TTC549 (cell line): ENCODE results near the gene MSI1.

Experiments
- FAIRE-seq: peaks from 2 replicates; lab custom pipeline; 2012; peaks lifted over from hg19 to GRCh38; lab: Jason Lieb, UNC

The MSI1 gene

DNA sequence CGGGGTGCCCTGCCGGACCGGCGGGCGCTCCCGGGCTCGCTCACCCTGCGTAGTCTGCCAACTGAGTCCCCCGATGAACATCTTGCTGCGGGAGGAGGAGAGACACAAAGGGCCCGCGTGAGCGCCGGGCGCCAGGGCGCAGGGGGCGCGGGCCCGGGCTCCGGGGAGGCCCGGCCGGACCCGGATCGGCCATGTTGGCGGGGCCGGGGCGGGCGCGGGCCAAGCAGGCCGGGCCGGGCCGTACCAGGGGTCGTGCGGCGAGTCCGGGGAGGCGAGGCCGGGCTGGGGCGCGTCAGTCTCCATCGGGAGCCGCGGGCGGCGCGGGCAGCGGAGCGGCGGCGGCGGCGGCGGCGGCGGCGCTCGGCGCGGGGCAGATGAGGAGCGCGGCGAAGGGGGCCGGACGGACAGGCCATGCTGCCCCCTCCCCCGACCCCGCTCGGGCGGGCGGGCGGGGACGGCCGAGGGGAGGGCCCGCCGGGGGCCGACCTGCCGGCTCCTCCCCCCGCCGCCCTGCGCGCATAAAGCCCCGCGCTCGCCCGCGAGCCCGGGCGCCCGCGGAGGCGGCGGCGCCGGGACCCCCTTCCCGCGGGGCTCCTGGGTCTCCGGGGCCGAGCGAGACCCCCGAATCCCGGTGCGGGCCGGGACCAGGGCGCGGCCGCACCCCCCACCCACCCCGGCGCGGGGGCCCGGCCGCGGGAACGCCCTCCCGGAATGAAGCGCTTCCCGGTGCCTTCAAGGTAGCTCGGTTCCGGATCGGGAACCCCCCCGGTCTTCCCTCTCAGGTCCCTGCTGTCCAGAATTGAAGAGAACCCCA is at the start of gene MSI1:
Gene MSI1 (minus strand): TSS at position 376 of the 814 bp plus-strand sequence. CDS start 73 bp downstream, at position 303.
- FAIRE-seq: no peak

DNA sequence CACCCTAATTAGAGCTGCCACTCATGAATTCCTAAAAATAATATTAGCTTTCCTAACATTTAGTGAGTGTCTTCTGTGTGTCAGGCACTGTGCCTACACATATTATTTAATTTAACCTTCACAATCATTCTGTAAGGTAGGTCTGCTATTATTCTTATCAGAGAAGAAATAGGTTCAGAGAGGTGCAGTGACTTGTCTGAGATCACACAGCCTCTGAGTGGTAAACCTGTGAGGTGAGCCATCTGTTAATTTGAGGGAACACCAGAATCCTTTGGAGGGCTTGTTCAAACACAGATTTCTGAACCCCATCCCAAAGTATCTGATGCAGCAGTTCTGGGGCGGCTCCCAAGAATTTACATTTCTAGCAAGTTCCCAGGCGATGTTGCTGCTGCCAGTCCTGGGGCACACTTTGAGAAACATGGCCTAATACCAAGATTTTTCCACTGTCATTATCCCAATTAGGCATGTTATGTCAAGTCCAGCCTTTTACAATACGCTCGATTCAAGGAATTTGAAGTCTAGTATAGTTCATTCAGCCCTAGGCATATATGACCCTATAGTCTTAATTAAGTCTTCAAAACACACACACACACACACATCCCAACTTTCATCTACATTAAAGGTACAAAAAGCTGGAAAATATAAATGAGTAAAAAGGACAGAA is 49.1 kb upstream of the MSI1 start:
- FAIRE-seq: no peak

DNA sequence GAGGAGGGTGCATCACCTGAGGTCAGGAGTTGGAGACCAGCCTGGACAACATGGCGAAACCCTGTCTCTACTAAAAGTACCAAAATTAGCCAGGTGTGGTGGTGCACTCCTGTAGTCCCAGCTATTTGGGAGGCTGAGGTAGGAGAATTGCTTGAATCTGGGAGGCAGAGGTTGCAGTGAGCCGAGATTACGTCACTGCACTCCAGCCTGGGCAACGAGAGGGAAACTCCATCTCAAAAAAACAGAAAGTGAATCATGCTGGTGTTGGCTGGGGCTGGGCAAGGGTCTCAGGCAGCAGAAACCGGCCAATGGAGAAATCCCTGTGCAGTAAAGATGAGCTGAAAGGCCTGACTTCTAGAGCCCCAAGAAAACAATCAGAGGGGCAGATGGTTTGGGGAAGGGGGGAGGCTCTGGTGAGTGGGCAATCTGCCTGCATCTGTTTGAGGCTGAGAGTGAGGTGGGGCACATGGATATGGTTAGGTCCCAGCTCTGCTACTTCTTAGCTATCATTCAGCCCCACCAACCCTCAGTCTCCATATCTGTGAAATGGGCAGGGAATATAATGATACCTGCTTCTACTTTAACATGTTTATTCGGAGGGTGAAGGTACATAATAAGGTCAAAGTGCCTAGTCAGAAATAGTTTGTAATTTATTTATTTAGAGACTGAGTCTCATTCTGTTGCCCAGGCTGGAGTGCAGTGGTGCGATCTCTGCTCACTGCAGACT is 47.7 kb upstream of the MSI1 start:
- FAIRE-seq: no peak

DNA sequence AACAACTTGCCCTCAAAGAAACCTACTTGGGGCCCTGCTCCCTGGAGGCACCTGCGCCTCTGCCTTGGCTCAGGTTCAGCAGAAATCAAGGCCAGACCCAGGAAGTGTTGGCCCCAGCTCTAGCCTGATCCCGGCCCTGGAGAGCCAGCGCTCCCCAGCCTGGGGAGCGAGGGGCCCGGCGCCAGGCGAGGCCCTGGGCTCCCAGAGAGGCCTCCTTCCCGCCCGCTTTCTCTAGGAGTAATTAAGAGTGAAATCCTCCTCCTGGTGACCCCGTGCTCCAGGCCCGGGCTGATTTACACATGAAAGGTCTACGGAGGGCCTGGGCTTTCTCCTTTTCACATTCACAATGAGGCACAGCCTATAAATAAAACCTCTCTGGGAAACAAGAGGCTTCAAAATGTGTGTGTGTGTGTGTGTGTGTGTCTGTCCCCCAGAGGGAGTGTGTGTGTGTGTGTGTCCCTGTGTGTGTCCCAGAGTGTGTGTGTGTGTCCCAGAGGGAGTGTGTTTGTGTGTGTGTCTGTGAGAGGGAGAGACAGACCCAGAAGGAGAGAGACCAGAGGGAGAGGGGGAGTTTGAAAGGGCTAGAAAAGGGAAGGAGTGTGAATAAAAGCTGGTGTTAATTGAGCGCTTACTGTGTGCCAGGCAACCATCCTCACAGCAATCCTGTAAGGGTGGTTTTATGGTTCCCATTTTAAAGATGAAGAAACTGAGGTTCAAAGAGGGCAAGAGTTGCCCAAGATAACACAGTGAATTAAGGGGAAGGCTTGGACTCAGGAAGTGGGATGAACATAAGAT is 45.1 kb upstream of the MSI1 start:
- FAIRE-seq: no peak

DNA sequence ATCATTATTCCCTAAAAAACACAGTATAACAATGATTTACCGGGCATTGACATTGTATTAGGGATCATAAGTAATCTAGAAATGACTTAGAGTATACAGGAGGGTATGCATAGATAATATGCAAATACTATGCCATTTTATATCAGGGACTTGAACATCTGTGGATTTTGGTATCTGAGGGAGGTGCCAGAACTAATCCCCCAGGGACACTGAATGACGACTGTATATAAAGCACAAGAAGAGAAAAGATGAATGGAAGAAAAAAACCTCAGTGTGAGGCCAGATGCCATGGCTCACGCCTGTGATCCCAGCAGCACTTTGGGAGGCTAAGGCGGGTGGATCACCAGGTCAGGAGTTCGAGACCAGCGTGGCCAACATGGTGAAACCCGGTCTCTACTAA is 43.5 kb upstream of the MSI1 start:
- FAIRE-seq: no peak

DNA sequence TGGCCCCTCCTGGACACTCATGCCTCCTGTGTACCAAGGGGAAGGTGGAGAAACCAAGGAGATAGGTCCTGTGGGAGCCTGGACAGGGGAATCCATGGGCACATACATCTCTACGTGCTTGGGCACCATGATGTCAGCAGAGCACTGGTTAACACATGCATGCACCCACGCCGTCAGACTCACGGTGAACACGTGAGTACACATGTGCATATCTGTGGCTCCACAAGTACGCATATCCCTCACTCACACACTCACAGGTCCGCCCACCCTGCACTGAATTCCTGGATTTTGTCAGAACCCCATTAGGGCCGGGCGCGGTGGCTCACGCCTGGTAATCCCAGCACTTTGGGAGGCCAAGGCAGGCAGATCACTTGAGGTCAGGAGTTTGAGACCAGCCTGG is 39.8 kb upstream of the MSI1 start:
- FAIRE-seq: no peak

DNA sequence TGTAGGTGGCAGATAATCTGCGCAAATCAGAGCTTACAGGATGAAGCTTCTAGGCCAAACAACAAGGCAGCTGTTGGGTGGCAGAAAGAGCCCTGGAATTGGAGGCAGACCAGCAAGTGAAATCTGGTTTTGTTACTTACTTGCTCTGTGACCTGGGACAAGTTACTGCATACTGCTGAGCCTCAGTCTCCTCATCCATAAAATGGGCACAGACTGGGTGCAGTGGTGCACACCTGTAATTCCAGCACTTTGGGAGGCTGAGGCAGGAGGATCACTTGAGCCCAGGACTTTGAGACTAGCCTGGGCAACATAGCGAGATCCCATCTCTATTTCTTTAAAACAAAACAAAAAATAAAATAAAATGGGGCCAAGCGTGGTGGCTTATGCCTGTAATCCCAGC is 37.6 kb upstream of the MSI1 start:
- no peak for FAIRE-seq

DNA sequence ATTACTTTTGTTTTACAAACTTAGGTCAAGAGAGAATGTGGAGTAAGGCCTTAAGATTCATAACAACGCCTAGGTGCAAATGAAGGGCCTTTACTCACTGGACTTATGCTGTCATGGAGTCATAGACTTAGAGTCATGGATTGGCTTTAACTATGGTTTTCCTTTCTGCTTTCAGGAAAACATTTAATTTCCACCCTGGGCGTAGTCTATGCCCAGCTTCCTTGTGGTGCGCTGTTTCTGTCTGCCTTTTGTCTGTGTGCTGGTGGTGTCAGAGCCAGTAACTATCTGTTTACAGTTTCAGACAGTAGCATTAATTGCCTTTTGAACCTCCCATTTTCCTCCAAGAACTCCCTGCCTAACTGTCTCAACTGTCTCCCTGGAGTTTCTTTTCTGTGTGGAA is 37.1 kb upstream of the MSI1 start:
- no peak for FAIRE-seq

DNA sequence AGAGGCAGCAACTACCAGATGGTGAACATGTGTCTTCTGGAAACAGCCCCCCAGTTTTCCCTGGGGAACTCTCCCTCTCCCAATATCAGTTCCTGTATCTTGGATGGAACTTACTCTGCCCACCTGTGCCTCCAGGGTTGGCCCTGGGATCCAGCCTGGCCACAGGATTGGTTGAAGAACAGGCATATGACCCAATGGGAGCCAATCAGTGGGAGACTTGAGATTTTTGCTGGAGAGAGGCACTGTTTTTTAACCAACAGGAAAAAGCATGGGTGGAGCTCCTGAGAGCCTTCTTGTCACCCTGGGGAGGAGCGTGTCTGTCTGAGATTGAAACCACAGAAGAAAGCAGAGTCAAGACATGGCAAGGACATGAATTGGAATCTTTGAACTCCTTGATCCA is 35.3 kb upstream of the MSI1 start:
- FAIRE-seq: no peak

DNA sequence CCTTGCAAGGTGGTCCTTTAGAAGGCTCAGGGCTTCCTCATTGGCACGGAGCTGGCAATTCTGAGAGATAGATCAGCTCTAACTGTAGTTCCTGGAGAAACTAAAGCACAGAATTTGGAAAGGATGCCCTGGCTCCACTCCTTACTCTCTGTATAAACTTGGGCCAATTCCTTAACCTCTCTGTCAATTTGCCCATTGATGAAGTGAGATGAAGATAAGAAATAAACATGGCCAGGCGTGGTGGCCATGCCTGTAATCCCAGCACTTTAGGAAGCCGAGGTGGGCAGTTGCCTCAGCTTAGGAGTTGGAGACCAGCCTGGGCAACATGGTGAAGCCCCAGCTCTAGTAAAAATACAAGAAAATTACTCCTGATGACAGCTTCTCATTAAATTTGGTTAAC is 34.9 kb upstream of the MSI1 start:
- no peak for FAIRE-seq

DNA sequence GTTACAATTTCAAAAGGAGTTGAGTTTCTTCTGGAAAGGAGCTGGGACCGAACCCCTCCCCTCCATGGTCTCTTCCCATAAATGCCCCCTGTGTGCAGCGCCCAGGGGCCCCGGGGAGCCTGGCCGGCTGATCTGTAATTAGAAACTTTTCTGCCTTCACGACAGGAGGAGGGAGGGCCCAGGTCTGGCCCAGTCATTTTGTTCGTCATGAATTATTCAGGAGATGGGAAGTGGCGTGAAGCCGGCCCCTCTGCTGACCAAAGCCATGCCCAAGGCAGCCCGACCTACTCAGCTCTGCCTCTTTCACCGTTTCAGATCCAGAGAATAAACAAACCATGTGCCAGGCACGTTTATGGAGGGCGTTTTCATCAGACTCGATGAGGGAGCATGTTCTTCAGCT is 33.3 kb upstream of the MSI1 start:
- FAIRE-seq: no peak

DNA sequence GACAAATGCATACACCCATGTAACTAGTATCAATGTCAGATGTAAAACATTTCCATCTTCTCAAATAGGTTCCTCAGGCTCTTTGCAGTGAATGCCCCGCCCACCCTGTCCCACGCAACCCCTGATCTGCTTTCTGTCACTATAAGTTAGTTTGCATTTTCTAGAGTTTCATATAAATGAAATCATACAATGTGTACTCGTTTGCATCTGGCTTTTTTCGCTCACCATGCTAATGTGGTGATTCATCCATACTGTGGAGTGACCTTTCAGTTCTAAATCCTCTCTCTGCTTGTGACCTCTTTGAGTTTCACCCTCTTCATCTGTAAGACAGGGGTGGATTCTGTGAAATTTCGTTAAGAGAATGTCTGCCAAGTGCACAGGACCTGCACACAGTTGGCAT is 30.6 kb upstream of the MSI1 start:
- no peak for FAIRE-seq

DNA sequence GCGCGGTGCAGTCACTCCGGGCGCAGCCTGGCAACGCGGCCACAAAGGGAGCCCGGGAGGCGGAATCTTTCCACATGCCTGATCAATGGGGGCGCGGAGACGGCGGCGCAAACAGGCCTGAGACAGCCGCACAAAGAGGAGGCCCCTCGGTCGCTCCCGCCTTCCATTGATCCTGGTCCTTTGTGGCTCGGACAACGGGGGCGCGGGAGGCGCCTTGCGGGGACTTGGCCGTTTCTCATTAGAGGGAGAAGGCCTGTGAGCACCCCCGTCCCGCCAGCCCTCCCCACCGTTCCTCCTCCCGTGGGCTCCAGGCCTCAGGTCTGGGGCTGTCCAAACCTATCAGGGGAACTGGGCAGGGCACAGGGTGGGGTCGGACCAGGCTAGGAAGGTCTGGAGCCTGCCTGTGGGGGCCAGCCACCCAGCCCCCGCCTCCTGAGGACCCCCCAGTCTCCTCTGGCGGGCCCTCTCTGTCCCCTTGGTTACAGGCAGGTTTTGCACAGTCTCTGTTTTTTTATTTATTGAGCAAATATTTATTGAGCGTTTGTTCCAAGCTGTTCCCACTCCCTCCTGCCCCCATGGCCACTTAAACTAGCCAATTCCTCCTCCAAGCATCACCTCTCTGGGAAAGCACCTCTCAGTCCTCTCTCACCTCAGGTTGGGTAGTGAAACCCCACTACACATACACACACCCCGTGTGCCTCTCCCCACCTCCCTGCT is 29.0 kb upstream of the MSI1 start:
- no peak for FAIRE-seq

DNA sequence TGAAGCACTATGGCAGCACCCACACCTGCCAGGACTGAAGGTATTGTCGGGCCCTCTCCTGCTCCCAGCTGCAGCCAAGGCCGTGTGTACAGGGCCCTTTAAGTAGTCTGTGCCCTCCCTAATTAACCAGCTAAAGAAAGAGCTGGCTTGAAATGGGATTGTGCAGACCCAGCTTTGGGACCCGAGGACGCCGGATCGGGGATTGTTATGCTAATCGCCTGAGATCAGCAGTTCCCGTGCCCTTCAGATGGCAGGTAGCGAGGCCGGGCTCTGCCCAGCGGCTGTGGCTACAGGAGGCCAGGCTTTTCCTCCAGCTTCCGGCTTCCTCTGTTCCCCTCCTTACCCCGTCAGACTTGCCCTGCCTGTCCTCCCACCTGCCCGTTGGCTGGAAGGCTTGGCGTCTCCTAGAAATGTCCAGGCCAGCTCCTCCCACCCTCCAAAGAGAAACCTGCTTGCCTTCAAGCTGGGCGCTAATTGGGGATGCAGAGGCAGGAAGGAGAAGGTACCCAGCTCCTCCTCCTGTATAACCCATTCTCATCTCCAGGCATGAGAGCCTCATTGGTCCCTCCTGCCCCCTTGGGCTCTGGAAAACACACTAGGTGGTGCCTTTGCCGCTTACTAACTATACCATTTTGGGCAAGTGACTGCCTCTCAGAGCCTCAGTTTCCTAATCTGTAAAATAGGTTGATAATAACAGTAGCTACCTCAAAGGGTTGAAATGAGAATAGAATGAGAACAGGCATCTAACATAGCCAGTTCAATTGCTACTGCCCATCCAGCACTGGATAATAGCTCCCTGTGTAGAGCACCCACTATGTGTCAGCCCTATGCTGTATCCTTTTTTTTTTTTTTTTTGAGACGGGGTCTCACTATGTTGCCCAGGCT is 25.8 kb upstream of the MSI1 start:
- FAIRE-seq: no peak

DNA sequence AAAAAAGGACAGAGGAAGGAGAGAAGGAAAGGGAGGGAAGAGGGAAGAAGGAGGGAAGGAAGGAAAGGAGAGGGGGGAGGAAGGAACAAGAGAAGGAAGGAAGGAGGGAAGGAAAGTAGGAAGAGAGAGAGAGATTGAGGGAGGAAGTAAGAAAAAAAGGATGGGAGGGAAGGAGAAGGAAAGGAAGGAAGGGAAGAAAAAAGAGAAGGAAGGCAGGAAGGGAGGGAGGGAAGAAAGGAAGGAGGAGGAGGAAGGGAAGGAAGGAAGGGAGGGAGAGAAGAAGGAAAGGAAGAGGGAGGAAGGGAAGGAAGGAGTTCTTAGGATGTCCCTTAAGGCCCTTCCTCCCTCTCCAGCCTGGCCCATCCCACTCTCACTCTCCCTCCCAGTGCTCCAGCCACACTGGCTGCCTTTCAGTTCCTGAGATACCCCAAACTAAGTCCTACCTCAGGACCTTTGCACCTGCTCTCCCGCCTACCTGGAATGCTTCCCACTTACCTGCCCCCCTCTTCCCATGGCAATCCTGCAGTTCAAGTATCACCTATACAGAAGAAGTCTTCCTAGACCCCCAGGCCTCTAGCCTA is 21.7 kb upstream of the MSI1 start:
- FAIRE-seq: no peak

DNA sequence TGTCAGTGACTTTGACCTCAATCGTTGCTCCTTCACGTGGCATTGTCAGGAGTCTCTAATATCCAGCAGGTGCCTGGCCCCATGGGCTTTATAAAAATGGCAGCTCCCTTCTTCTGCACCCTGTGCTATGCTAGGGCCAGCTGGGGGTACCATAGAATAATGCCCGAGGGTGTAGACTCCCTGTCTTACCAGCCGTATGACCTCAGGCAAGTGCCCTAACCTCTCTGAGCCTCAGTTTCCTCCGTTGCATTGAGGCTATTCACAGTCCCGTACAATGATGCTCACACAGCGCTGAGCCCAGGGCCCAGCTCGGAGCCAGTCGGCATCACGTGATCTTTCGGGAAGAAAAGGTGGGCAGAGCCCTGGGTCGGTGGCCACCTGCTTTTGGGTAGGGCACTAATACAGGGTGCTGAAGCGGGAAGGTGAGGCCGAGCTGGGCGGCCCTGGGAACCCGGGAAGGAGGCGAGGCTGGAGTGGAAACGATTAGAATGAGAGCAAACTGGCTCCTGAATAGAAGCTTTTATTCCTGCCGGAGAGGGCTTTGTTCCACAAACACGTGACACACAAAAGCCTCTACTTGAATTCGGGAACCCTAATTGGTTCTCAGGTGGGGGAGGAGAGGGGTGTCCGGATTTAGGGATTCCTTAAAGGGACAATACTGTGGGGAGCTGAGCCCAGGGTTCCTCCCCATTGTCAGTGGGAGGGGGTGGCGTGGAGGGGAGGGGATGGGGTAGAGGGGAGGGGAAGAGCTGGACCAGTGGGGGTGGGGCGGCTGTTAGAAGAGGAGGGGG is 19.9 kb upstream of the MSI1 start:
- no peak for FAIRE-seq

DNA sequence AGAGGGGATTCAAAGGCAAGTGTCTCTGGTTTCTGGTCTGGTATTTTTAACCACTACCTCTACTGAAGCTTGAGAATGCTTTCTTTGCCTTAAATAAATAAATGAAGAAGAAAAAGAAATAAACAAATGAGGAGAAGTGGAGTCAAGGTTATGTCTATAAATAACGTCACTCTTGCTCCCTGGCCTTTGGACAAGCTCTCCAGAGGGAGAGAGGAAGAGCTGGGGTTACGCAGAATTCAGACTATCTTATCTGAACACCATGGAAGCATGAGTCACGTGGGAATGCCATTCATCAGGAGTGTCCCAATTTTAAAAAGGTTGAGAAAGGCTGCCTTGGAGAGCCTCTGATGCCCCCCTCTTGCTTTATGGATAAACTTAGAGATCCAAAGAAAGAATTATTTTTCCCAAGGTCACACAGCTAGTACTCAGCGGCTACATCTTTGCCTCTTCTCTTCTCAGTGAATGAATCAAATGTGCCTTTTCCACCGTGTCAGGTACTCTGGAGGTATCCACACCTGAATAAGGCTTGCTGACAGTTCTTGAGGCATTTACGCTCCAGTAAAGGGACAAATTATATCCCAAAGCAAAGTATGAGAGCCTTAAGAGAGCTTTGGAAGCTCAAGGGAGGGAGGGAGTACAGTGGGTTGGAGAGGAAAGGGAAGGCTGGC is 12.9 kb upstream of the MSI1 start:
- FAIRE-seq: no peak

DNA sequence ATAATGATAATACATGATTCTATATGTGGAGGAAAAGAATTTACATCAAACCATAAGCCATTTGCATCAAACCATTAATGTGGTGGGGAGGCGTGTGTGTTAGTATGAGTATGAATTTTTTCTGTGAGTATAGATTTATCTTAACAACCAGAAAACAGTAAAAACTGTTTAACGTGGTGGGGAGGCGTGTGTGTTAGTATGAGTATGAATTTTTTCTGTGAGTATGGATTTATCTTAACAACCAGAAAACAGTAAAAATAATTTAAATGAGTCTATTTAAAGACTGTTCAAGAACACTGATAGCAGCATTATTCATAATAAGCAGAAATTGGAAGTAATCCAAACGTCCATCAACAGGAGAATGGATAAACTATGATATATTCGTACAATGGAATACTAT is 9.1 kb upstream of the MSI1 start:
- FAIRE-seq: no peak

DNA sequence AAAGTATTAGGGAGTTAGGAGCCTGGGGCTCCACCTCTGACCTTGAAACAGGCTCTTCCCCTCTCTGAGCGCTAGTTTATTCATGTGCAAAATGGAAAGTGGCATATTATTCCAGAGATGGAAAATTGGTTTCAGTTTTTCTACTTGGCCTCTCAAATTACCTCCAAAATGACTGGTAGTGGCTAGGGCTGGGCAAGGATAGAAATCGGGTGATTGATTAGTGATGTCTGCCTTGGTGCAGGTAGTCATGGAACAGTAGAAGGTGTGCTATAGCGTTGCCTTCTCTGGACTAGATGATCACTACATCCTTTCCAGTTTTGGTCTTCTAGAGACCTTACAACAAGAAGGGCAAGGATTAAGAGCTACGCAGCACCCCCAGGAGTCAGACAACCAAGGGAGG is 8.6 kb upstream of the MSI1 start:
- no peak for FAIRE-seq
